ENCODE data around the gene EEF1AKMT2. TPM values are rescaled to one million over a fixed set of nuclear protein-coding genes. Genes with fewer than 3 reads are reported as not detected.
"Not testable (repeated sequence)": the region's sequence is repeated elsewhere in the genome, so short reads cannot be mapped to it uniquely, and the experiment has no call there.

The EEF1AKMT2 gene
- total RNA-seq (2014; rRNA removed; shearing (Covaris generic)) = 26.2 and 29.9 TPM in 2 replicates
- 24.4 and 29.9 TPM in 2 replicates for polyA plus RNA-seq (2015; cell fraction: cytosol; rRNA removed)
- polyA plus RNA-seq (2015; cell fraction: nucleus; rRNA removed) = 16.4 and 22.6 TPM in 2 replicates

DNA sequence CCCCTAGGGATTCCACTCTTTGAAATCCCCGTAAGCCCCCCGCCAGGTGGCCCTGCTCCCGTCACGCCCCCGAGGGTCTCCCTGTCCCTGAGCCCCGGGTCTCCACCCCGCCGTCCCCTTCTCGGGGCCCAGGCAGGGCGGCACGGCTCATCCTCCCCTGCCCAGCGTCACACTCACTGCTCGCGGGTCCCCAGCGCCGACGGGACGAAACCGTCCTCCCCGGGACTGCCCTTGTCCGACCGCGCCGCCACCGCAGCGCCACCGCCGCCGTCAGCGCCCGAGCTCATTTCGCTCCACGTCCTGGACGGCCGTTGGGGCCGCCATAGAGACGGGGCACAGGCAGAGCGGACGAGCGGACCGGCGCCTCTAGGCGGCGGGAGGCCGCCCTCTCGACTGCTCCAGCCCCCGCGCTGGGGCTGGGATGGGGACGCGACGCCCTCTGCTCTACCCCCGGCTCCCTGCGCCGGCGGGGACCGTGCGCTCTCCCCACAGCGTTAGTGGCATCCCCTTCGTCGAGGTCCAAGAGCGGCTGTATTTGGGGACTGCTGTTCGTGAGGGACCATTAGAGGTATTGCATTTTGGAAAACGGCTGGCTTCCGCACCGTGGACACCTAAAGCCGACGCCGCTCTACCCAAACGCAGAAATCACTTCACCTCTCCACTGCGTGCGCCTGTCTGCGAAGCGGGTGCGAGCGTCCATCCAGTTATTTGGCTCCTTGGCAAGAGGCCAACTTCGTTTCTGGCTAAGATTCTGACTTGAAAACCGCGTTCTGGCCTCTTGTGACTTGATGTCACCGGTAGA, at the start of gene EEF1AKMT2:
Gene EEF1AKMT2 (minus strand): TSS at position 341 of the 802 bp plus-strand sequence. CDS start 54 bp downstream, at position 287.
- DNase-seq (ENCODE audit: low read depth) = peak; percentile 77

DNA sequence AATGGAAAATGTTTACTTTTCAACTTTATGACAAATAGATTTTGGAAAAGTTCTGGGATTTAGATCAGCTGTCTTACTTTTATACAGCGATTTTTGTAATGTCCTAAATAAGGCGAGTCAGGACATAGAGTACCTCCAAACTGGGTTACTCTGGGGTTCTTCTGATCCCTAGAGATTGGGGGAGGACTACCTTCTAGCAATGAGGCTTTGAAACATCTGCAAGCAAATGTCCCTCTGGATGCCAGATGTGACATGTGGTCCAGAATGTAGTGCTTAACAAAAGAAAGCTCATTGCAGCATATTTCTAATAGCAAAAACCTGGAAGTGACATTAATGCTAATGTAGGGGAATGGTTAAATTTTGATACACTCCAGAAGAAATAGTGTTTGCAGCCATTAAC, 46.0 kb upstream of the EEF1AKMT2 start:
- DNase-seq (ENCODE audit: low read depth) = no peak

DNA sequence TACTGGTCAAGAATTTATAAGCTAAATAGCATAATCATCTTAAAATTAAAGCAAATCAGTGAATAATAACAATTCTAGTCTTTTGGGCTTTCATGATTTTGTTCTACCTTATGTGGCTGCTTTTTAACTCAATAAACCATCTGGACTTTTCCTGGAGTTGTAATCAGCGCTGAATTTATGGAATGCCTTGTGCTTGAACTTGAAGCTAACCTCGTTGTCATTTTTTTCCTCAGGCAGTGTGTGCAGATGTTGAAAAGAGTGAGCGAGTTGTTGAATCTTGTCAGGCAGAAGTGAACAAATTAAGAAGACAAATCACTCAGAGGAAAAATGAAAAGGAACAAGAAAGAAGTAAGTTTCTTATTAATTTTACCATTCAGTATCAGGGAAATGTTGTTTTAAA, 39.4 kb upstream of the EEF1AKMT2 start:
- DNase-seq (ENCODE audit: low read depth) = no peak

DNA sequence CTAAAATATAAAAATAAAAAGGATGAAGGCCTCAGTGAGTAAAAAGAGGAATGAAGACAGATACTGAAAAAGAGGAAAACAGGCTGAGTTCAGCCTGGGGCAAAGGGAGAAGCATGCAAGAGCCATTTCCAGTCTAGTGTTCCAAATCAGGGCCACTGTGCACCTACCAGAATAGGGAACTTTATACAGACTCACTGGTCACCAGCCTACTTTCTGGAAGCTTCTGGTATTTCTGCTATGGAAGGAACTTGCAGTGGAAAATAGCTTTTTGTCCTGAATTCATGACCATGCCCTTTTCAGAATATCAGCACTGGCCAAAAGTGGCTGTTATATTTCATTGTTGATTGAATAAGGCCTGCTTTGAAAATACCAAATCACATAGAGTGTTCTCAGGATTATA, 38.8 kb upstream of the EEF1AKMT2 start:
- DNase-seq (ENCODE audit: low read depth) = no peak

- DNase-seq (ENCODE audit: low read depth) = no peak
Measured at GRCh38 chr10:124829447-124830115, 37.9 kb upstream of the EEF1AKMT2 start.

- peak; percentile 17 for DNase-seq (ENCODE audit: low read depth)
Measured at GRCh38 chr10:124827474-124827873, 35.8 kb upstream of the EEF1AKMT2 start.

GRCh38 chr10:124826262-124826661, 34.6 kb upstream of the EEF1AKMT2 start:
- no peak for DNase-seq (ENCODE audit: low read depth)

DNA sequence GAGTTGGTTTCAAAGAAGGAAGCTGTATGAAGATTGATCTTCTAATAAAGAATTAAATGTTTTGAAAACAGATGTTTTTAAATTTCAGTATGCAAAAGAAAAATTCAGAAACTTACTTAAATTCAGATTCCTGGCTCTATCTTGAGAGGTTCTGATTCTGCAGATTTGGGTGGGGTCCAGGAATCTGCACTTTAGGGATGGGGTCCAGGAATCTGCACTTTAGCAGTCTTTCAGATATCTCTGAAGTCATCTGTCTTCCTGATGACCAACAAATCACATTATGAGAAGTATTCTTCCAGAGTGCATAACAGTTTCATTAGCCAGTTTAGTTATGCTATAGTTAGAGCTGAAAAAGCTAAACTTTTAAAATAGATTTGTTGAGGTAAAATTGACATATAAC, 34.0 kb upstream of the EEF1AKMT2 start:
- no peak for DNase-seq (ENCODE audit: low read depth)

DNA sequence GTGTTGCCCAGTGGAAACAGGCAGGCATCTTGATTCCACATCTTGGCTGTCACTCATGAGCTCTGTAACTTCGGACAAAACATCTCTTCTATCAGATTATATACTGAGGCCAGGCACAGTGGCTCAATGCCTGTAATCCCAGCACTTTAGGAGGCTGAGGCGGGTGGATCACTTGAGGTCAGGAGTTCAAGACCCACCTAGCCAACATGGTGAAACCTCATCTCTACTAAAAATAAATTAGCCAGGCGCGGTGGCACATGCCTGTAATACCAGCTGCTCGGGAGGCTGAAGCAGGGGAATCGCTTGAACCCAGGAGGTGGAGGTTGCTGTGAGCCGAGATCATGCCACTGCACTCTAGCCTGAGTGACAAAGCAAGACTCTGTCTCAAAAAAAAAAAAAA, 33.2 kb upstream of the EEF1AKMT2 start:
- not testable (repeated sequence) for DNase-seq (ENCODE audit: low read depth)

GRCh38 chr10:124824507-124824906, 32.8 kb upstream of the EEF1AKMT2 start:
- no peak for DNase-seq (ENCODE audit: low read depth)

DNA sequence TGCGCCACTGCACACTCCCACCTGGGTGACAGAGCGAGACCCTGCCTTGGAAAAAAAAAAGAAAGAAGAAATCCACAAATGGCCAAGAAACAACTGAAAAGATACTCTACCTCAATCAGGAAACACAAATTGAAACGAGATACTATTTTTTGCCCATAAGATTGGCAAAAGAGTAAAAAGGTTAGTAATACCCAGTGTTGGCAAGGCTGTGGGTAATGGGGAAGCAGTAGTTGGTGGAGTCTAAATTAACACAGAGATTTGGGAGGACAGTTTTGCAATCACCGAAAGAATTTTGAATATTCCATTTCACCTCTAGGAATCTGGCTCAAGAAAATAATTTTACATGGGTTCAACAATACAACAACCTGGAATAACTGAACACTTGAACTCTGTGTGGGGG, 29.8 kb upstream of the EEF1AKMT2 start:
- no peak for DNase-seq (ENCODE audit: low read depth)

- no peak for DNase-seq (ENCODE audit: low read depth)
Measured at GRCh38 chr10:124820121-124820520, 28.4 kb upstream of the EEF1AKMT2 start.

DNA sequence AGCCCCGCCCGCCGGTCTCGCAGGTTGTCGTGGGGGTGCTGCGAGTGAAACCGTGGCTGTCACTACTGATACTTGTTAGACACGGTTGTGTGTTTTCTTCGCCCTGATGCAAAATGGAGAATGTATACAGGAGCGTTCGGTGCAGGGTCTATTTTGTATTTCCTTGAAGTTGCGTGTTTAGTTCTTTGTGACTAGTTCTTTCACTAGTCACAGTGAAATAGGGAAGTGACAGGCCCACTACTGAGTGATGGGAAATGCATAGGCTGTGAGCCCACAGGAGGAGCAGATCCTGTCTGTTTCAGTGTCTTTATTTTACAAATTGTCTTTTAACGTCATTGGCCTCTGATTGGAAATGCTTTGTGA, 10.6 kb upstream of the EEF1AKMT2 start:
- no peak for DNase-seq (ENCODE audit: low read depth)

GRCh38 chr10:124799211-124799610, 7.5 kb upstream of the EEF1AKMT2 start:
- no peak for DNase-seq (ENCODE audit: low read depth)

GRCh38 chr10:124798781-124799180, 7.1 kb upstream of the EEF1AKMT2 start:
- DNase-seq (ENCODE audit: low read depth) = no peak

DNA sequence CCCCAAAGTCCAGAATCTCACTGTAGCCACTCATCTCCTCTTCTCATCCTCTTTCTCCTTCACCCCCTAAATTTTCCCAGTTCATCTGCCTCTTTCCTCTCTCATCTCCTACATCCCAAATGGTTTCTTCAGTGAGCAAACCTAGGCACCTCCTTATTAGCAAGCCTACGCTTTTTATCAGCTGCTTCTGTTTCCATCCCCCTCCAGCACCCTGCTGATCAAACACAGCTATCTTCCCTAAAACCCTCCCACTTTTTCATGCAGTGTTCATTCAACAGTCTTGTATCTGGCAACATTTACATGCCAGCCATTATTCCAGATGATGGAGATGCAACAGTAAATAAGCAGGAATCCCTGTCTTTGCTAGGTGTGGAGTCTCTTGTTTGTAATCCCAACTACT, 6.7 kb upstream of the EEF1AKMT2 start:
- no peak for DNase-seq (ENCODE audit: low read depth)

GRCh38 chr10:124792998-124793352, 1.3 kb upstream of the EEF1AKMT2 start:
- DNase-seq (ENCODE audit: low read depth) = no peak

- DNase-seq (ENCODE audit: low read depth) = not testable (repeated sequence)
Measured at GRCh38 chr10:124782900-124783299, 8.8 kb downstream of the EEF1AKMT2 start.

DNA sequence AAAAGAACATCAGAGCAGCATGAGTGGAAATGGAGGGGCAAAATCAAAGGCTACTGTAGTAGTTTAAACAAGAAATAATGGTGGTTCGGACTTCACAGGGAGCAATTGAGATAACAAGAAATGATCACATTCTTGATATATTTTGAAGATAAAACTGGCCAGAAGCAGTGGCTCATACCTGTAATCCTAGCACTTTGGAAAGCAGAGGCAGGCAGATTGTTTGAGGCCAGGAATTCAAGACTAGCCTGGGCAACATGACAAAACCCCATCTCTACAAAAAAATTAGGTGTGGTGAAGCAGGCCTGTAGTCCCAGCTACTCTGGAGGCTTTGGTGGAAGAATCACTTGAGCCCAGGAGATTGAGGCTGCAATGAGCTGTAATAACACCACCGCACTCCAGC, 22.9 kb downstream of the EEF1AKMT2 start:
- DNase-seq (ENCODE audit: low read depth) = no peak

GRCh38 chr10:124765256-124765655, 26.4 kb downstream of the EEF1AKMT2 start:
- no peak for DNase-seq (ENCODE audit: low read depth)

DNA sequence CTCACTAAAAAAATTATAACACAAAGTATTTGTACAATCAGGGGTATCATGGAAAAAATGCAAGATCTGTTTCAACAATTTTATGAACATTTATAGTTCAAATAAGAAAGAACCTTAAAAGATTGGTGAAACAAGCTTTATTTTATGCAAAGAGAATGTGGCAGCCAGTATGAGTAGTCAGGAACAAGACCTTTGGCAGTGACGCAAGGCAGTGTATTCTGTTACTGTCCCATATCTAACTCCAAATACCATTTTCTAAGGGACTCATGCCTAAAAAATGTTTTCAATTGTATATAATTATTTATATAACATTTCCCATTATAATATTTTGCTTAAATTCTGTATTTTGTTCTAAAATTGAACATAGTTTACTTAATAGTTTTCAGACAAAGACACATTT, 28.4 kb downstream of the EEF1AKMT2 start:
- no peak for DNase-seq (ENCODE audit: low read depth)

DNA sequence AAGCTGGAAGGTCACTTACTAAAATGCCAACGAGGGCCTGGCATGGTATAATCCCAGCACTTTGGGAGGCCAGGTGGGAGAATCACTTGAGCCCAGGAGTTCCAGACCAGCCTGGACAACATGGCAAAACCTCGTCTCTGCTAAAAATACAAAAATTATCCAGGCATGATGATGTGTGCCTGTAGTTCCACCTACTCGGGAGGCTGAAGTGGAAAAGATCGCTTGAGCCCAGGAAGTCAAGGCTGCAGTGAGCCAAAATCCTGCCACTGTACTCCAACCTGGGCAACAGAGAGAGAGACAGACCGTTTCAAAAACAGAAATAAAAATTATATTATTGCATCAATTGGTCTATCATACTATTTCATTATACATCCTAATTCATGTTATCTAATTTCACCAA, 29.4 kb downstream of the EEF1AKMT2 start:
- DNase-seq (ENCODE audit: low read depth) = no peak

Measured in HT1080 (cell line).